ENCODE measurements around the gene EYA2.

The EYA2 gene

GRCh38 chr20:46990596-46991104 is 96.0 kb downstream of the EYA2 start:
- peak in 1 of 42 donors; percentile 31 for DNase-seq
- intact Hi-C loops (cut with DNase I): no loop called here

- intact Hi-C loops (cut with DNase I): no loop called here
- DNase-seq: no peak
These were observed 96.5 kb downstream of the EYA2 start for GRCh38 chr20:46991168-46991567.

- intact Hi-C loops (cut with DNase I): no loop called here
- DNase-seq: no peak
These were observed 97.4 kb downstream of the EYA2 start for GRCh38 chr20:46991880-46992639.

GRCh38 chr20:46992640-46993035 is 98.0 kb downstream of the EYA2 start:
- intact Hi-C loops (cut with DNase I): no loop called here
- DNase-seq: no peak

GRCh38 chr20:46993465-46994095 is 98.9 kb downstream of the EYA2 start:
- no peak for DNase-seq
- intact Hi-C loops (cut with DNase I): no loop called here

- intact Hi-C loops (cut with DNase I): no loop called here
- no peak for DNase-seq
These were observed 99.7 kb downstream of the EYA2 start for GRCh38 chr20:46994341-46994740.

GRCh38 chr20:46995561-46996142 is 101.0 kb downstream of the EYA2 start:
- intact Hi-C loops (cut with DNase I): no loop called here
- no peak for DNase-seq

- intact Hi-C loops (cut with DNase I): no loop called here
- peak in 9 of 42 donors; percentile 7 to 45 (median 22) for DNase-seq
These were observed 102.5 kb downstream of the EYA2 start for GRCh38 chr20:46997187-46997586.

- DNase-seq: no peak
These were observed 104.0 kb downstream of the EYA2 start for GRCh38 chr20:46998477-46999240.

GRCh38 chr20:46999801-47000465 is 105.3 kb downstream of the EYA2 start:
- intact Hi-C loops (cut with DNase I): no loop called here
- no peak for DNase-seq

More at GRCh38 chr20:46998477-46999240, 104.0 kb downstream of the EYA2 start:
- intact Hi-C loops (cut with DNase I): no loop called here

GRCh38 chr20:47003223-47003622 is 108.6 kb downstream of the EYA2 start:
- no peak for DNase-seq

GRCh38 chr20:47004179-47004578 is 109.5 kb downstream of the EYA2 start:
- intact Hi-C loops (cut with DNase I): no loop called here
- DNase-seq: no peak

More at GRCh38 chr20:47003223-47003622, 108.6 kb downstream of the EYA2 start:
- intact Hi-C loops (cut with DNase I): no loop called here

- no peak for DNase-seq
- intact Hi-C loops (cut with DNase I): no loop called here
These were observed 113.4 kb downstream of the EYA2 start for GRCh38 chr20:47007826-47008655.

- DNase-seq: no peak
- intact Hi-C loops (cut with DNase I): no loop called here
These were observed 114.3 kb downstream of the EYA2 start for GRCh38 chr20:47008842-47009518.

GRCh38 chr20:47009784-47010183 is 115.1 kb downstream of the EYA2 start:
- intact Hi-C loops (cut with DNase I): no loop called here

GRCh38 chr20:47011984-47012383 is 117.3 kb downstream of the EYA2 start:
- intact Hi-C loops (cut with DNase I): no loop called here
- DNase-seq: no peak

More at GRCh38 chr20:47009784-47010183, 115.1 kb downstream of the EYA2 start:
- DNase-seq: no peak

GRCh38 chr20:47013606-47014005 is 119.0 kb downstream of the EYA2 start:
- intact Hi-C loops (cut with DNase I): no loop called here

More at GRCh38 chr20:47013606-47014005, 119.0 kb downstream of the EYA2 start:
- no peak for DNase-seq

All from head of caudate nucleus (tissue), 42 donors.